GM23248 (cell line): ENCODE data around the gene C1orf116.

Source experiments
- EZH2 ChIP-seq: fragments of 200-600 bp; sonication (generic); IDR thresholded peaks from 2 replicates; pipeline ENCODE4 v1.6.1; 2018; ENCODE audit warnings: antibody characterized with exemption, mild to moderate bottlenecking; ENCODE audit not compliant: insufficient read depth, poor library complexity, severe bottlenecking
- EZH2phosphoT487 ChIP-seq: fragments of 200-600 bp; sonication (generic); IDR thresholded peaks from 2 replicates; pipeline ENCODE4 v1.6.1; 2018; ENCODE audit warnings: antibody characterized with exemption, moderate library complexity, mild to moderate bottlenecking, low read depth; ENCODE audit not compliant: insufficient read depth

GRCh38 chr1:207031016-207031415, 1.5 kb downstream of the C1orf116 start:
- TF ChIP-seq EZH2 = no peak
- no peak for TF ChIP-seq EZH2phosphoT487
